ENCODE measurements around the gene ROCK2.

DNA sequence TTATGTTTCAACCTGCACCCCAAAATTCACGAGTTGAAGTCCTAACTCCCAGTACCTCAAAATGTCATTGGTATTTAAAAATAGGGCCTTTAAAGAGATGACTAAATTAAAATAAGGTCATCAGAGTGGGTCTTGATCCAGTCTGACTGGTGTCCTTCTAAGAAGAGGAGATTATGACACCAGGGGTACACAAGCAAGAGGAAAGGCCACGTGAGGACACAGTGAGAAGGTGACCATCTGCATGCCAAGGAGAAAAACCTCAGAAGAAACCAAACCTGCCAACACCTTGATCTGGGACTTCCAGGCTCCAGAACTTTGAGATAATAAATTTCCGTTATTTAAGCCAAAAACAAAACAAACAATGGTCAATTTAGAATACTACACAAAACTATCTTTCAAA lies 22.6 kb downstream of the ROCK2 start:
- TF ChIP-seq, protein P1, sequence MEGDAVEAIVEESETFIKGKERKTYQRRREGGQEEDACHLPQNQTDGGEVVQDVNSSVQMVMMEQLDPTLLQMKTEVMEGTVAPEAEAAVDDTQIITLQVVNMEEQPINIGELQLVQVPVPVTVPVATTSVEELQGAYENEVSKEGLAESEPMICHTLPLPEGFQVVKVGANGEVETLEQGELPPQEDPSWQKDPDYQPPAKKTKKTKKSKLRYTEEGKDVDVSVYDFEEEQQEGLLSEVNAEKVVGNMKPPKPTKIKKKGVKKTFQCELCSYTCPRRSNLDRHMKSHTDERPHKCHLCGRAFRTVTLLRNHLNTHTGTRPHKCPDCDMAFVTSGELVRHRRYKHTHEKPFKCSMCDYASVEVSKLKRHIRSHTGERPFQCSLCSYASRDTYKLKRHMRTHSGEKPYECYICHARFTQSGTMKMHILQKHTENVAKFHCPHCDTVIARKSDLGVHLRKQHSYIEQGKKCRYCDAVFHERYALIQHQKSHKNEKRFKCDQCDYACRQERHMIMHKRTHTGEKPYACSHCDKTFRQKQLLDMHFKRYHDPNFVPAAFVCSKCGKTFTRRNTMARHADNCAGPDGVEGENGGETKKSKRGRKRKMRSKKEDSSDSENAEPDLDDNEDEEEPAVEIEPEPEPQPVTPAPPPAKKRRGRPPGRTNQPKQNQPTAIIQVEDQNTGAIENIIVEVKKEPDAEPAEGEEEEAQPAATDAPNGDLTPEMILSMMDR (IDR thresholded peaks at IDR 0.05) = no peak
- TF ChIP-seq POLR2A (IDR thresholded peaks at IDR 0.05; ENCODE audit: low read depth) (no peak), POLR2AphosphoS5 (IDR thresholded peaks at IDR 0.05) (no peak), EP300 (IDR thresholded peaks at IDR 0.05) (no peak)
